ENCODE data around the gene ITGB5. TPM values are rescaled to one million over a fixed set of nuclear protein-coding genes. Genes with fewer than 3 reads are reported as not detected.

ITGB5 gene
- total RNA-seq, 1 donor from 2014 or later = 139 TPM

DNA sequence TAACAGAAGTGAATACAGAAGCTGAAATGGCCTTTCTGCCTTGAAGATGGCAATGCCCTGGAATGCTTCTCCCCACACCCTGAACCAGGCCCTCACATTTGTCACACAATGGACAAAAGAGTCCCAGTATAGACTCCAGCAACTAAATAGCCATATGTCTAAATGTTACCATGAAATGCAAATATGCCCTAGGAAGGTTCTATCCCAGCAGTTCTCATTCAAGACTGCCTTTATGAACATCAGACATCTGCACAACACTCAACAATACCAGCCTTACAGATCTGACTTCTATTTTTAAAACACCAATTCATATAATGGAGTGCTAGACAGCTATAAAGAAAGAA, 7.9 kb downstream of the ITGB5 start:
- H3K4me1 Mint-ChIP-seq (ENCODE audit: low read depth, unreplicated experiment) = peaks cover 51% of the 10 kb centered on the region
- H3K27ac ChIP-seq (ENCODE audit: low read depth, low read length) = peak overlapping the region; percentile 72
- no peak overlapping the region for H3K4me3 Mint-ChIP-seq (ENCODE audit: unreplicated experiment)

DNA sequence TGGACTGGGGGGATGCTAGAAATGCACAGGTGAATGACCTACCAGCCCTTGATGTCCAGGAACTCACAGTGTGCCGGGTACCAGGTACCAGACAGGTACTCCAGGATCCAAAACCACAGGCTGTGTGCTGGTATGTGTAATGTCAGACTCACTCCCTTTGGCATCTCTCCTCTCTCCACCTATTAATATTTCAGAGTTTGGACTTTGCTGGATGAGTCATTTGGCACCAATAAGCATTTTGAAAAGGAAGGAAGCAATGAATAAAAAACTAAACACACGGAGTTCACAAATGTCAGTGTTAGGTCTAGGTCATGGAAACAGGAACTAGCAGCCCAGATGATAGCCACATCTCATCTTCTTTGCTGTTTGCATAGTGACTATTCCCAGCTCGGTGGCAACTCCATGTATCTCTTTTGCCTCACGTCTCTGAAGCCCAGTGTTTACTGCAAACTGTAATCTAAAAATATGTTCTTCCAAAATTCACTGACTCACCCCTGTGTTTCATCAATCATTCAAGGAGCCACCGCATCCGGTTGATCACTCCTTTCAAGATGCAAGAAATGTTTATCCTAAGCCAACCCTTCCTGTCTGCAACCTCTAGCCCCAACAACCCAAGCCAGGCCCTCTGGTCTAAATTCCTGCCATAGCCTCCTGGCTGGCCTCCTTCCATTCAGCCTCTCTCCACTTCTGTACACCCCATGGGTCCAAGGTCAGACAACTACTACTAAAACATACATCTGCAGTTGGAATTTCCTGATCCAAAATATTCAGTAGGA, 8.4 kb downstream of the ITGB5 start:
- Histone ChIP-seq H3K27me3 (ENCODE audit: insufficient read depth, low read length) (no peaks in the 10 kb centered on the region), H3K79me2 (ENCODE audit: insufficient read depth, low read length) (peaks cover 80% of the 10 kb centered on the region), H3K4me1 (ENCODE audit: insufficient read depth, low read length) (peaks cover 56% of the 10 kb centered on the region), H3K4me2 (ENCODE audit: low read length) (peak overlapping the region; percentile 72), H3K27ac (ENCODE audit: low read depth, low read length) (peak overlapping the region; percentile 72), H3K9ac (ENCODE audit: low read length) (peak overlapping the region; percentile 48), H4K20me1 (ENCODE audit: insufficient read depth, low read length) (peaks cover 5% of the 10 kb centered on the region), H3K4me3 (ENCODE audit: insufficient read depth, low read depth, low read length) (peak overlapping the region; percentile 19), H2AFZ (ENCODE audit: low read depth, low read length) (no peak overlapping the region), H3K9me3 (ENCODE audit: insufficient read depth, low read depth, low read length) (no peaks in the 10 kb centered on the region), H3K36me3 (ENCODE audit: insufficient read depth, low read length) (peaks cover 3% of the 10 kb centered on the region)
- no peaks in the 10 kb centered on the region for H3K27me3 Mint-ChIP-seq (ENCODE audit: low read depth, unreplicated experiment)
- peak; percentile 87 for FAIRE-seq
- peak overlapping the region; percentile 23 for H3K4me3 Mint-ChIP-seq (ENCODE audit: unreplicated experiment)
- peaks cover 46% of the 10 kb centered on the region for H3K4me1 Mint-ChIP-seq (ENCODE audit: low read depth, unreplicated experiment)
- H3K9me3 Mint-ChIP-seq (ENCODE audit: unreplicated experiment) = no peaks in the 10 kb centered on the region
- TF ChIP-seq, protein P1, sequence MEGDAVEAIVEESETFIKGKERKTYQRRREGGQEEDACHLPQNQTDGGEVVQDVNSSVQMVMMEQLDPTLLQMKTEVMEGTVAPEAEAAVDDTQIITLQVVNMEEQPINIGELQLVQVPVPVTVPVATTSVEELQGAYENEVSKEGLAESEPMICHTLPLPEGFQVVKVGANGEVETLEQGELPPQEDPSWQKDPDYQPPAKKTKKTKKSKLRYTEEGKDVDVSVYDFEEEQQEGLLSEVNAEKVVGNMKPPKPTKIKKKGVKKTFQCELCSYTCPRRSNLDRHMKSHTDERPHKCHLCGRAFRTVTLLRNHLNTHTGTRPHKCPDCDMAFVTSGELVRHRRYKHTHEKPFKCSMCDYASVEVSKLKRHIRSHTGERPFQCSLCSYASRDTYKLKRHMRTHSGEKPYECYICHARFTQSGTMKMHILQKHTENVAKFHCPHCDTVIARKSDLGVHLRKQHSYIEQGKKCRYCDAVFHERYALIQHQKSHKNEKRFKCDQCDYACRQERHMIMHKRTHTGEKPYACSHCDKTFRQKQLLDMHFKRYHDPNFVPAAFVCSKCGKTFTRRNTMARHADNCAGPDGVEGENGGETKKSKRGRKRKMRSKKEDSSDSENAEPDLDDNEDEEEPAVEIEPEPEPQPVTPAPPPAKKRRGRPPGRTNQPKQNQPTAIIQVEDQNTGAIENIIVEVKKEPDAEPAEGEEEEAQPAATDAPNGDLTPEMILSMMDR (IDR thresholded peaks at IDR 0.05; ENCODE audit: insufficient read depth, low read depth, low read length) = no peak
- TF ChIP-seq EZH2 (IDR thresholded peaks at IDR 0.05; ENCODE audit: insufficient read depth, low read length) = no peak
- peak overlapping the region; percentile 63 for H3K27ac Mint-ChIP-seq (ENCODE audit: unreplicated experiment)
- H3K36me3 Mint-ChIP-seq (ENCODE audit: low read depth, unreplicated experiment) = no peaks in the 10 kb centered on the region
- DNase-seq (ENCODE audit: low read depth) = peak; percentile 98

More for the DNA sequence above, 7.9 kb downstream of the ITGB5 start:
- FAIRE-seq (no peak), DNase-seq (ENCODE audit: low read depth) (no peak)
- Mint-ChIP-seq H3K27ac (ENCODE audit: unreplicated experiment) (peak overlapping the region; percentile 63), H3K27me3 (ENCODE audit: low read depth, unreplicated experiment) (no peaks in the 10 kb centered on the region), H3K9me3 (ENCODE audit: unreplicated experiment) (no peaks in the 10 kb centered on the region), H3K36me3 (ENCODE audit: low read depth, unreplicated experiment) (no peaks in the 10 kb centered on the region)
- peaks cover 3% of the 10 kb centered on the region for H3K36me3 ChIP-seq (ENCODE audit: insufficient read depth, low read length)
- peaks cover 62% of the 10 kb centered on the region for H3K4me1 ChIP-seq (ENCODE audit: insufficient read depth, low read length)
- peak overlapping the region; percentile 48 for H3K9ac ChIP-seq (ENCODE audit: low read length)
- H3K4me3 ChIP-seq (ENCODE audit: insufficient read depth, low read depth, low read length) = peak overlapping the region; percentile 19
- H3K4me2 ChIP-seq (ENCODE audit: low read length) = peak overlapping the region; percentile 72
- peaks cover 80% of the 10 kb centered on the region for H3K79me2 ChIP-seq (ENCODE audit: insufficient read depth, low read length)
- no peak overlapping the region for H2AFZ ChIP-seq (ENCODE audit: low read depth, low read length)
- TF ChIP-seq, protein P1 (IDR thresholded peaks at IDR 0.05; ENCODE audit: insufficient read depth, low read depth, low read length) = no peak
- no peak for TF ChIP-seq EZH2 (IDR thresholded peaks at IDR 0.05; ENCODE audit: insufficient read depth, low read length)
- H3K27me3 ChIP-seq (ENCODE audit: insufficient read depth, low read length) = no peaks in the 10 kb centered on the region
- no peaks in the 10 kb centered on the region for H3K9me3 ChIP-seq (ENCODE audit: insufficient read depth, low read depth, low read length)
- peaks cover 5% of the 10 kb centered on the region for H4K20me1 ChIP-seq (ENCODE audit: insufficient read depth, low read length)

DNA sequence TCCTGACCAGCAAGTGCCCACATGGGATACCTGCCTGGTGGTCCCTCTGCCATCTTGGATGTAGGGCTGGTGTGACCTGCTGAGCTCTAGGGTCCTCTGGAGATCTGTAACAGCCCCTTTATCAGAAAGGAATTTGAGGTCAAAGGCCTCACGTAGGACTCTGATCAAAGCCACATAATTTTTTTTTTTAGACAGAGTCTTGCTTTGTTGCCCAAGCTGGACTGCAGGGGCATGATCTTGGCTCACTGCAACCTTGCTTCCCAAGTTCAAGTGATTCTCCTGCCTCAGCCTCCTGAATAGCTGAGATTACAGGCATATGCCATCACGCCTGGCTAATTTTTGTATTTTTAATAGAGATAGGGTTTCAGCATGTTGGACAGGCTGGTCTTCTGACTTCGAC, 9.5 kb downstream of the ITGB5 start:
- peak overlapping the region; percentile 7 for H3K9ac ChIP-seq (ENCODE audit: low read length)
- Mint-ChIP-seq H3K27ac (ENCODE audit: unreplicated experiment) (no peak overlapping the region), H3K4me3 (ENCODE audit: unreplicated experiment) (no peak overlapping the region), H3K4me1 (ENCODE audit: low read depth, unreplicated experiment) (peaks cover 44% of the 10 kb centered on the region), H3K36me3 (ENCODE audit: low read depth, unreplicated experiment) (no peaks in the 10 kb centered on the region), H3K9me3 (ENCODE audit: unreplicated experiment) (no peaks in the 10 kb centered on the region), H3K27me3 (ENCODE audit: low read depth, unreplicated experiment) (no peaks in the 10 kb centered on the region)
- H3K4me3 ChIP-seq (ENCODE audit: insufficient read depth, low read depth, low read length) = no peak overlapping the region
- peaks cover under 1% of the 10 kb centered on the region for H3K36me3 ChIP-seq (ENCODE audit: insufficient read depth, low read length)
- no peak for DNase-seq (ENCODE audit: low read depth)
- H3K79me2 ChIP-seq (ENCODE audit: insufficient read depth, low read length) = peaks cover 78% of the 10 kb centered on the region
- peaks cover 10% of the 10 kb centered on the region for H4K20me1 ChIP-seq (ENCODE audit: insufficient read depth, low read length)
- H3K27me3 ChIP-seq (ENCODE audit: insufficient read depth, low read length) = no peaks in the 10 kb centered on the region
- peak overlapping the region; percentile 72 for H3K4me2 ChIP-seq (ENCODE audit: low read length)
- H3K4me1 ChIP-seq (ENCODE audit: insufficient read depth, low read length) = peaks cover 45% of the 10 kb centered on the region
- peak overlapping the region; percentile 72 for H3K27ac ChIP-seq (ENCODE audit: low read depth, low read length)
- no peak for TF ChIP-seq EZH2 (IDR thresholded peaks at IDR 0.05; ENCODE audit: insufficient read depth, low read length)
- TF ChIP-seq, protein P1 (IDR thresholded peaks at IDR 0.05; ENCODE audit: insufficient read depth, low read depth, low read length) = no peak
- no peak overlapping the region for H2AFZ ChIP-seq (ENCODE audit: low read depth, low read length)
- no peak for FAIRE-seq
- H3K9me3 ChIP-seq (ENCODE audit: insufficient read depth, low read depth, low read length) = no peaks in the 10 kb centered on the region
